Right lobe of liver (tissue), 4 donors: ENCODE measurements around the gene TMEM38B.

ENCODE experiments used
- POLR2A ChIP-seq: fragments of 450-650 bp; IDR thresholded peaks from one replicate; pipeline ENCODE4 v1.6.1; 2017; ENCODE audit warnings: antibody characterized with exemption, mild to moderate bottlenecking
- TF ChIP-seq, protein P1 (sequence below), 4 donors: fragments of 200-600 bp in 3 of 4; fragments of 450-650 bp in 1 of 4; IDR thresholded peaks; one replicate each; pipeline versions ENCODE4 v1.5.1 to v1.8.0; 2016 to 2022; ENCODE audit warnings: antibody characterized with exemption in 4 of 4, mild to moderate bottlenecking in 2 of 4
- donor health status: DM: no; HTN: no; CAD: no.
- donor health status: DM: no; HTN: no; CAD: no.
- donor health status: DM: no; HTN: yes; CAD: no.

DNA sequence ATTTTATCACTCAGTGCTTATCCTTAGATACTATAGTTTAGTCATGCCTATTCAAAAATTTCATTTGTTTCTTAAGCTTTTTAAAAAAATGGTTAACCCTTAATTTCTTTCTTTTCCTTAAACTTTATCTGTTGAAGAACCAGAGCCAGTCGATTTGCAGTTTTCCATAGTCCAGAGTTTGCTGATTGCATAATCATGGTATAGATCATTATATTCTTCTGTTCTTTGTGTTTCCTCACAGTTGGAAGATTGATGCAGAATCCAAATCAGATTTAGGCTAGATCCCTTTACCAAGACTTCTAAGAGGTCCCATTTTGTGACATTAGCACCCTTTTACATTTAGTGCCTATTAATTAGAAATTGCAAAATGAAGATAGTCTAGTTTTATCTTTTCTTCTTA is 18.0 kb downstream of the TMEM38B start:
- TF ChIP-seq POLR2A: no peak
- TF ChIP-seq, protein P1, sequence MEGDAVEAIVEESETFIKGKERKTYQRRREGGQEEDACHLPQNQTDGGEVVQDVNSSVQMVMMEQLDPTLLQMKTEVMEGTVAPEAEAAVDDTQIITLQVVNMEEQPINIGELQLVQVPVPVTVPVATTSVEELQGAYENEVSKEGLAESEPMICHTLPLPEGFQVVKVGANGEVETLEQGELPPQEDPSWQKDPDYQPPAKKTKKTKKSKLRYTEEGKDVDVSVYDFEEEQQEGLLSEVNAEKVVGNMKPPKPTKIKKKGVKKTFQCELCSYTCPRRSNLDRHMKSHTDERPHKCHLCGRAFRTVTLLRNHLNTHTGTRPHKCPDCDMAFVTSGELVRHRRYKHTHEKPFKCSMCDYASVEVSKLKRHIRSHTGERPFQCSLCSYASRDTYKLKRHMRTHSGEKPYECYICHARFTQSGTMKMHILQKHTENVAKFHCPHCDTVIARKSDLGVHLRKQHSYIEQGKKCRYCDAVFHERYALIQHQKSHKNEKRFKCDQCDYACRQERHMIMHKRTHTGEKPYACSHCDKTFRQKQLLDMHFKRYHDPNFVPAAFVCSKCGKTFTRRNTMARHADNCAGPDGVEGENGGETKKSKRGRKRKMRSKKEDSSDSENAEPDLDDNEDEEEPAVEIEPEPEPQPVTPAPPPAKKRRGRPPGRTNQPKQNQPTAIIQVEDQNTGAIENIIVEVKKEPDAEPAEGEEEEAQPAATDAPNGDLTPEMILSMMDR (IDR thresholded peaks at IDR 0.05): no peak
